NCI-H1694 (cell line): Measurements from ENCODE around the gene KMT2E.

ENCODE experiments used
- DNase-seq: peaks from one replicate; lab custom pipeline; 2025; lab: John Stamatoyannopoulos, UW

KMT2E gene

GRCh38 chr7:105073143-105073542, 59.1 kb downstream of the KMT2E start:
- DNase-seq: no peak

- DNase-seq: no peak
These were observed 65.3 kb downstream of the KMT2E start for GRCh38 chr7:105079348-105079747.

- DNase-seq: no peak
These were observed 70.6 kb downstream of the KMT2E start for GRCh38 chr7:105084581-105084980.

- no peak for DNase-seq
These were observed 72.8 kb downstream of the KMT2E start for GRCh38 chr7:105086850-105087249.

- no peak for DNase-seq
These were observed 74.0 kb downstream of the KMT2E start for GRCh38 chr7:105087981-105088380.

- DNase-seq: no peak
These were observed 74.5 kb downstream of the KMT2E start for GRCh38 chr7:105088456-105088855.

- no peak for DNase-seq
These were observed 81.0 kb downstream of the KMT2E start for GRCh38 chr7:105094966-105095365.

- DNase-seq: no peak
These were observed 82.3 kb downstream of the KMT2E start for GRCh38 chr7:105096306-105096705.

GRCh38 chr7:105097619-105098018, 83.6 kb downstream of the KMT2E start:
- no peak for DNase-seq

GRCh38 chr7:105098863-105099515, 85.0 kb downstream of the KMT2E start:
- DNase-seq: no peak

- no peak for DNase-seq
These were observed 87.9 kb downstream of the KMT2E start for GRCh38 chr7:105101864-105102263.

- DNase-seq: no peak
These were observed 88.8 kb downstream of the KMT2E start for GRCh38 chr7:105102557-105103352.

GRCh38 chr7:105105579-105105978, 91.6 kb downstream of the KMT2E start:
- DNase-seq: no peak

- no peak for DNase-seq
These were observed 92.5 kb downstream of the KMT2E start for GRCh38 chr7:105106473-105106872.

GRCh38 chr7:105107458-105107857, 93.5 kb downstream of the KMT2E start:
- DNase-seq: no peak

- no peak for DNase-seq
These were observed 98.7 kb downstream of the KMT2E start for GRCh38 chr7:105112440-105113418.

GRCh38 chr7:105118612-105119600, 104.9 kb downstream of the KMT2E start:
- DNase-seq: no peak

- DNase-seq: no peak
These were observed 108.6 kb downstream of the KMT2E start for GRCh38 chr7:105122619-105123018.

GRCh38 chr7:105125745-105126144, 111.7 kb downstream of the KMT2E start:
- no peak for DNase-seq

- DNase-seq: no peak
These were observed 112.5 kb downstream of the KMT2E start for GRCh38 chr7:105126436-105126975.

GRCh38 chr7:105127179-105127578, 113.2 kb downstream of the KMT2E start:
- DNase-seq: no peak
